ENCODE results near the gene DMXL2.
"Not testable (repeated sequence)": the region's sequence is repeated elsewhere in the genome, so short reads cannot be mapped to it uniquely, and the experiment has no call there.

Gene DMXL2

DNA sequence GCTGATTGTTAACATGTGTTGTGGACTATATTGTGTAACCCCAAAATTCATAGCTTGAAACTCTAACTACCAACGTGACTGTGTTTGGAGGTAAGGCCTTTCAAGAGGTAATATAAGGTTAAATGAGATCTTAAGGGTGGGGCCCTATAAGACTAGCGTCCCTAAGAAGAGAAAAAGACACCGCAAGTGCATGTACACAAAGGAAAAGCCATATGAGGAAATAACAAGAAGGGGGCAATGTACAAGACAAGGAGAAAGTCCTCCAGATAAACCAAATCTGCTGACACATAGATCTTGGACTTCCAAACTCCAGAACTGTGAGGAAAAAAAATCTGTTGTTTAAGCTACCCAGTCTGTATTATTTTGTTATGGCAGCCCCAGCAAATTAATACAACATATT is 8.6 kb downstream of the DMXL2 start:
- H4K20me1 ChIP-seq (ENCODE audit: low read depth, low read length), result 0 out of 2 replicates have a peak, but pooled peaks cover 3% of the 10 kb centered on the region
- H3K9me3 ChIP-seq (ENCODE audit: insufficient read depth, low read length), result no peaks in the 10 kb centered on the region
- no peaks in the 10 kb centered on the region for H3K79me2 ChIP-seq (ENCODE audit: insufficient read depth, low read length)
- no peak overlapping the region for H3K9ac ChIP-seq (ENCODE audit: low read length)
- H3F3A ChIP-seq (ENCODE audit: insufficient read depth), result no peaks in the 10 kb centered on the region
- no peak overlapping the region for H3K27ac ChIP-seq (ENCODE audit: low read depth, low read length)
- no peak overlapping the region for H3K4me2 ChIP-seq (ENCODE audit: low read depth, low read length, poor library complexity, severe bottlenecking)
- no peak overlapping the region for H2AFZ ChIP-seq (ENCODE audit: low read depth, low read length, severe bottlenecking)
- H3K36me3 ChIP-seq (ENCODE audit: low read length), result no peaks in the 10 kb centered on the region
- TF ChIP-seq, protein P1, sequence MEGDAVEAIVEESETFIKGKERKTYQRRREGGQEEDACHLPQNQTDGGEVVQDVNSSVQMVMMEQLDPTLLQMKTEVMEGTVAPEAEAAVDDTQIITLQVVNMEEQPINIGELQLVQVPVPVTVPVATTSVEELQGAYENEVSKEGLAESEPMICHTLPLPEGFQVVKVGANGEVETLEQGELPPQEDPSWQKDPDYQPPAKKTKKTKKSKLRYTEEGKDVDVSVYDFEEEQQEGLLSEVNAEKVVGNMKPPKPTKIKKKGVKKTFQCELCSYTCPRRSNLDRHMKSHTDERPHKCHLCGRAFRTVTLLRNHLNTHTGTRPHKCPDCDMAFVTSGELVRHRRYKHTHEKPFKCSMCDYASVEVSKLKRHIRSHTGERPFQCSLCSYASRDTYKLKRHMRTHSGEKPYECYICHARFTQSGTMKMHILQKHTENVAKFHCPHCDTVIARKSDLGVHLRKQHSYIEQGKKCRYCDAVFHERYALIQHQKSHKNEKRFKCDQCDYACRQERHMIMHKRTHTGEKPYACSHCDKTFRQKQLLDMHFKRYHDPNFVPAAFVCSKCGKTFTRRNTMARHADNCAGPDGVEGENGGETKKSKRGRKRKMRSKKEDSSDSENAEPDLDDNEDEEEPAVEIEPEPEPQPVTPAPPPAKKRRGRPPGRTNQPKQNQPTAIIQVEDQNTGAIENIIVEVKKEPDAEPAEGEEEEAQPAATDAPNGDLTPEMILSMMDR (IDR thresholded peaks at IDR 0.05; ENCODE audit: insufficient read depth, low read length, poor library complexity, severe bottlenecking), result no peak
- TF ChIP-seq EZH2phosphoT487 (conservative IDR thresholded peaks at IDR 0.05; ENCODE audit: low read length), result no peak
- H3K4me3 ChIP-seq (ENCODE audit: insufficient read depth, low read length, poor library complexity, severe bottlenecking), result no peak overlapping the region
- H3K27me3 ChIP-seq (ENCODE audit: low read length), result no peaks in the 10 kb centered on the region
- no peaks in the 10 kb centered on the region for H3K9me2 ChIP-seq (replicated peaks; ENCODE audit: insufficient read depth, low read length)

DNA sequence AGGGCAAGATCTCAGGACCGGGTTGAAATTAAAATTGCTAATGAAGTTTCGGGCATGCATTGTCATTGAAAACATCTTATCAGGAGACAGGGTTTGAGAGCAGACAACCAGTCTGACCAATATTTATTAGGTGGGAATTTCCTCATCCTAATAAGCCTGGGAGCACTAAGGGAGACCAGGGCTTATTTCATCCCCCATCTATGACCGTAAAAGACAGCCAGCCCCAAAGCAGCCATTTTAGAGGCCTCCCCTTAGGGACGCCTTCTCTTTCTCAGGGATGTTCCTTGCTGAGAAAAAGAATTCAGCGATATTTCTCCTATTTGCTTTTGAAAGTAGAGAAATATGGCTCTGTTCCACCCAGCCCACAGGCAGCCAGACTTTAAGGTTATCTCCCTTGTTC is 9.9 kb downstream of the DMXL2 start:
- H4K20me1 ChIP-seq (ENCODE audit: low read depth, low read length); H2AFZ ChIP-seq (ENCODE audit: low read depth, low read length, severe bottlenecking); H3K36me3 ChIP-seq (ENCODE audit: low read length); H3K27me3 ChIP-seq (ENCODE audit: low read length); H3K9me3 ChIP-seq (ENCODE audit: insufficient read depth, low read length); H3F3A ChIP-seq (ENCODE audit: insufficient read depth); H3K9me2 ChIP-seq (replicated peaks; ENCODE audit: insufficient read depth, low read length); H3K9ac ChIP-seq (ENCODE audit: low read length); H3K4me3 ChIP-seq (ENCODE audit: insufficient read depth, low read length, poor library complexity, severe bottlenecking); H3K79me2 ChIP-seq (ENCODE audit: insufficient read depth, low read length); H3K4me2 ChIP-seq (ENCODE audit: low read depth, low read length, poor library complexity, severe bottlenecking); H3K27ac ChIP-seq (ENCODE audit: low read depth, low read length): not testable (repeated sequence)

DNA sequence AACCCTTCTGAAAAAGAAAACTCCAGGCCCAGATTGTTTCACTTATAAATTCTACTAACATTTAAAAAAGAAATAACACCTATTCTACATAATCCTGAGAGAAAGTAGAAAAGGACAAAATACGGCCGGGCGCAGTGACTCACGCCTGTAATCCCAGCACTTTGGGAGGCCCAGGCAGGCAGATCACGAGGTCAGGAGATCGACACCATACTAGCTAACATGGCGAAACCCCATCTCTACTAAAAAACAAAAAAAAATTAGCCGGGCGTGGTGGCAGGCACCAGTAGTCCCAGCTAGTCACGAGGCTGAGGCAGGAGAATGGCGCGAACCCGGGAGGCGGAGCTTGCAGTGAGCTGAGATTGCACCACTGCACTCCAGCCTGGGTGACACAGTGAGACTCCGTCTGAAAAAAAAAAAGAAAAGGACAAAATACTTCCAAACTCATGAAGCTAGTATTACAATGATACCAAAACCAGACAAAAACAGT is 19.1 kb downstream of the DMXL2 start:
- H3K79me2 ChIP-seq (ENCODE audit: insufficient read depth, low read length); H3K36me3 ChIP-seq (ENCODE audit: low read length); H3K9me2 ChIP-seq (replicated peaks; ENCODE audit: insufficient read depth, low read length); H3K27ac ChIP-seq (ENCODE audit: low read depth, low read length); H3K27me3 ChIP-seq (ENCODE audit: low read length); H3K9me3 ChIP-seq (ENCODE audit: insufficient read depth, low read length); H3K9ac ChIP-seq (ENCODE audit: low read length); H3K4me3 ChIP-seq (ENCODE audit: insufficient read depth, low read length, poor library complexity, severe bottlenecking); H3K4me2 ChIP-seq (ENCODE audit: low read depth, low read length, poor library complexity, severe bottlenecking); H2AFZ ChIP-seq (ENCODE audit: low read depth, low read length, severe bottlenecking); H3F3A ChIP-seq (ENCODE audit: insufficient read depth); H4K20me1 ChIP-seq (ENCODE audit: low read depth, low read length): not testable (repeated sequence)

- Histone ChIP-seq H3K36me3 (ENCODE audit: low read length) (no peaks in the 10 kb centered on the region), H3K27me3 (ENCODE audit: low read length) (no peaks in the 10 kb centered on the region), H3K27ac (ENCODE audit: low read depth, low read length) (no peak overlapping the region), H2AFZ (ENCODE audit: low read depth, low read length, severe bottlenecking) (no peak overlapping the region), H3K79me2 (ENCODE audit: insufficient read depth, low read length) (no peaks in the 10 kb centered on the region), H3F3A (ENCODE audit: insufficient read depth) (no peaks in the 10 kb centered on the region), H4K20me1 (ENCODE audit: low read depth, low read length) (no peaks in the 10 kb centered on the region), H3K9me2 (replicated peaks; ENCODE audit: insufficient read depth, low read length) (no peaks in the 10 kb centered on the region), H3K4me3 (ENCODE audit: insufficient read depth, low read length, poor library complexity, severe bottlenecking) (no peak overlapping the region), H3K9ac (ENCODE audit: low read length) (no peak overlapping the region), H3K9me3 (ENCODE audit: insufficient read depth, low read length) (no peaks in the 10 kb centered on the region), H3K4me2 (ENCODE audit: low read depth, low read length, poor library complexity, severe bottlenecking) (no peak overlapping the region)
- TF ChIP-seq EZH2phosphoT487 (conservative IDR thresholded peaks at IDR 0.05; ENCODE audit: low read length), result no peak
- TF ChIP-seq, protein P1 (IDR thresholded peaks at IDR 0.05; ENCODE audit: insufficient read depth, low read length, poor library complexity, severe bottlenecking), result no peak
Observed at GRCh38 chr15:51603002-51603401, 19.6 kb downstream of the DMXL2 start.

Measured in SU-DHL-6 (cell line).